ENCODE data around the gene TERB1.

The TERB1 gene

DNA sequence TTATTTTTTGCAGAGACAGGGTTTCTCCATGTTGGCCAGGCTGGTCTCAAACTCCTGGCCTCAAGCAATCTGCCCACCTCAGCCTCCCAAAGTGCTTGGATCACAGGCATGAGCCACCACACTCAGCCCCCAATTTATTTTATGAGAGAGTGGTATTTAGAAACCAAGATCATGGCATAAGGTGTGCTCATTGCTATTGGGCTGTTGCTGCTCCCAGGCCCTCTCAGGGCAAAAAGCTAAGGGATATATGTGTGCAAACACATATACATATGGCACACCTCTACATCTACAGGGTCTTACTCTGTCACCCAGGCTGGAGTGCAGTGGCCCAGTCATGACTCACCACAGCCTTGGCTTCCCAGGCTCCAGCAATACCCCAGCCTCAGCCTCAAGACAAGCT is 89.8 kb downstream of the TERB1 start:
- TF ChIP-seq, protein P1, sequence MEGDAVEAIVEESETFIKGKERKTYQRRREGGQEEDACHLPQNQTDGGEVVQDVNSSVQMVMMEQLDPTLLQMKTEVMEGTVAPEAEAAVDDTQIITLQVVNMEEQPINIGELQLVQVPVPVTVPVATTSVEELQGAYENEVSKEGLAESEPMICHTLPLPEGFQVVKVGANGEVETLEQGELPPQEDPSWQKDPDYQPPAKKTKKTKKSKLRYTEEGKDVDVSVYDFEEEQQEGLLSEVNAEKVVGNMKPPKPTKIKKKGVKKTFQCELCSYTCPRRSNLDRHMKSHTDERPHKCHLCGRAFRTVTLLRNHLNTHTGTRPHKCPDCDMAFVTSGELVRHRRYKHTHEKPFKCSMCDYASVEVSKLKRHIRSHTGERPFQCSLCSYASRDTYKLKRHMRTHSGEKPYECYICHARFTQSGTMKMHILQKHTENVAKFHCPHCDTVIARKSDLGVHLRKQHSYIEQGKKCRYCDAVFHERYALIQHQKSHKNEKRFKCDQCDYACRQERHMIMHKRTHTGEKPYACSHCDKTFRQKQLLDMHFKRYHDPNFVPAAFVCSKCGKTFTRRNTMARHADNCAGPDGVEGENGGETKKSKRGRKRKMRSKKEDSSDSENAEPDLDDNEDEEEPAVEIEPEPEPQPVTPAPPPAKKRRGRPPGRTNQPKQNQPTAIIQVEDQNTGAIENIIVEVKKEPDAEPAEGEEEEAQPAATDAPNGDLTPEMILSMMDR (IDR thresholded peaks at IDR 0.05; ENCODE audit: insufficient read depth, missing control alignments) = no peak
- FAIRE-seq = no peak
- no peak for DNase-seq (ENCODE audit: insufficient read length, low spot score)

- TF ChIP-seq, protein P1 (IDR thresholded peaks at IDR 0.05; ENCODE audit: insufficient read depth, missing control alignments) = no peak
- DNase-seq (ENCODE audit: insufficient read length, low spot score) (no peak), FAIRE-seq (no peak)
These were observed 94.9 kb downstream of the TERB1 start for GRCh38 chr16:66706506-66706880.

- DNase-seq (ENCODE audit: insufficient read length, low spot score) (no peak), FAIRE-seq (no peak)
- TF ChIP-seq, protein P1 (IDR thresholded peaks at IDR 0.05; ENCODE audit: insufficient read depth, missing control alignments) = no peak
These were observed 95.4 kb downstream of the TERB1 start for GRCh38 chr16:66705790-66706505.

Data from D721Med (cell line).